Epithelial cell of proximal tubule (primary cell): ENCODE measurements around the gene BRD7. TPM values are rescaled to one million over a fixed set of nuclear protein-coding genes. Genes with fewer than 3 reads are reported as not detected.

ENCODE experiments used
- DNase-seq: peaks from one replicate; pipeline ENCODE4 v3.0.0-alpha.2; 2011; ENCODE audit warnings: low read depth
- H3K4me3 ChIP-seq: 2 replicates; pipeline ENCODE4 v1.5.1; 2011; ENCODE audit warnings: low read depth, mild to moderate bottlenecking, low read length
- total RNA-seq: library from RNA; depleted of rRNA; stranded (reverse); fragments of >200 nt; gene quantifications from 2 replicates; pipeline ENCODE4 v1.2.3, GENCODE V29; 2015
- TF ChIP-seq, protein P1 (sequence below): conservative IDR thresholded peaks from 2 replicates; pipeline ENCODE4 v1.5.1; 2012; ENCODE audit warnings: low read depth, mild to moderate bottlenecking, low read length

The BRD7 gene
- total RNA-seq, 1 donor from 2014 or later = 61.1 TPM

- TF ChIP-seq, protein P1, sequence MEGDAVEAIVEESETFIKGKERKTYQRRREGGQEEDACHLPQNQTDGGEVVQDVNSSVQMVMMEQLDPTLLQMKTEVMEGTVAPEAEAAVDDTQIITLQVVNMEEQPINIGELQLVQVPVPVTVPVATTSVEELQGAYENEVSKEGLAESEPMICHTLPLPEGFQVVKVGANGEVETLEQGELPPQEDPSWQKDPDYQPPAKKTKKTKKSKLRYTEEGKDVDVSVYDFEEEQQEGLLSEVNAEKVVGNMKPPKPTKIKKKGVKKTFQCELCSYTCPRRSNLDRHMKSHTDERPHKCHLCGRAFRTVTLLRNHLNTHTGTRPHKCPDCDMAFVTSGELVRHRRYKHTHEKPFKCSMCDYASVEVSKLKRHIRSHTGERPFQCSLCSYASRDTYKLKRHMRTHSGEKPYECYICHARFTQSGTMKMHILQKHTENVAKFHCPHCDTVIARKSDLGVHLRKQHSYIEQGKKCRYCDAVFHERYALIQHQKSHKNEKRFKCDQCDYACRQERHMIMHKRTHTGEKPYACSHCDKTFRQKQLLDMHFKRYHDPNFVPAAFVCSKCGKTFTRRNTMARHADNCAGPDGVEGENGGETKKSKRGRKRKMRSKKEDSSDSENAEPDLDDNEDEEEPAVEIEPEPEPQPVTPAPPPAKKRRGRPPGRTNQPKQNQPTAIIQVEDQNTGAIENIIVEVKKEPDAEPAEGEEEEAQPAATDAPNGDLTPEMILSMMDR = no peak
- H3K4me3 ChIP-seq = no peak overlapping the region
- DNase-seq = no peak
Measured at GRCh38 chr16:50402298-50402895, 33.6 kb upstream of the BRD7 start.

DNA sequence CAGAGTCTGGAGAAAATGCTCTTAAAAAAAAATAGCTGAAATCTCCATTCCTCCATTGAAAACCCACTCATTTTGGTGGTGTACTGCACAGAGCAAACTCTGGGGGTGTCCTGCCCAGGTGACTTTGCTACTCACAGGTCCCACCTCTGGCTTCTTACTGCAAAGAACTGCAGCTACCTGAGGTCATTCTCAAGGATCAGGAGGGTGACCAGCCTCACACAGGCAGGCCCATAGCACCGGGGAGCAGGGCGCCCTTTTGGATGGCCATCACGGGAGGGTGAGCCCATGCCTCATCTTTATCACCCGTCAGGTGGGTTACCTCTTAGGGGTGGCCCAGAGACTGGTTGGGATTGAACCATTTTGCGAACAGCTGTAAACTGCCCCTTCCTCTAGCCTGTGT lies 32.6 kb upstream of the BRD7 start:
- TF ChIP-seq, protein P1 = no peak
- DNase-seq = no peak
- no peak overlapping the region for H3K4me3 ChIP-seq

- no peak for DNase-seq
- TF ChIP-seq, protein P1 = no peak
- H3K4me3 ChIP-seq = no peak overlapping the region
Measured at GRCh38 chr16:50400967-50401348, 32.2 kb upstream of the BRD7 start.

GRCh38 chr16:50400312-50400966 lies 31.7 kb upstream of the BRD7 start:
- TF ChIP-seq, protein P1 = no peak
- DNase-seq = no peak
- no peak overlapping the region for H3K4me3 ChIP-seq

- no peak for DNase-seq
- H3K4me3 ChIP-seq = no peak overlapping the region
- TF ChIP-seq, protein P1 = no peak
Measured at GRCh38 chr16:50399411-50399810, 30.6 kb upstream of the BRD7 start.

DNA sequence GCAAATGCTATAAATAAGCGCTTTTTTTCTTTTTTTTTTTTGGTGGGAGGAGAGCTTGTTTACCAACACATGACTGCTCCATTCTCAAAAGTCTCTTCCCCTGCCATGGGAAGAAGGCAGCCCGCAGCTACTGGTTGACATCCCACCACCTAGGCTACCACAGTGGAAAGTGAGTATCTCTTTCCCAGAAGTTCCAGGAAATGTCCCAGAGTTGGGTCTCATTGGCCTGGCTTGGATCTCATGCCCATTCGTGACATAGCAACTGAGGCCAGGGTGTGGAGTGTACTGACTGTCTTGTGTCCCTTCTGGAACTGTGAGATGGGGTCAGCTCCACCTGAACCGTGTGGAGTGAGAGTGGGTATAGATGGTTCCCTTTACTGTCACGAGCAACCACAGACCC lies 29.5 kb upstream of the BRD7 start:
- H3K4me3 ChIP-seq = no peak overlapping the region
- TF ChIP-seq, protein P1 = no peak
- DNase-seq = no peak

DNA sequence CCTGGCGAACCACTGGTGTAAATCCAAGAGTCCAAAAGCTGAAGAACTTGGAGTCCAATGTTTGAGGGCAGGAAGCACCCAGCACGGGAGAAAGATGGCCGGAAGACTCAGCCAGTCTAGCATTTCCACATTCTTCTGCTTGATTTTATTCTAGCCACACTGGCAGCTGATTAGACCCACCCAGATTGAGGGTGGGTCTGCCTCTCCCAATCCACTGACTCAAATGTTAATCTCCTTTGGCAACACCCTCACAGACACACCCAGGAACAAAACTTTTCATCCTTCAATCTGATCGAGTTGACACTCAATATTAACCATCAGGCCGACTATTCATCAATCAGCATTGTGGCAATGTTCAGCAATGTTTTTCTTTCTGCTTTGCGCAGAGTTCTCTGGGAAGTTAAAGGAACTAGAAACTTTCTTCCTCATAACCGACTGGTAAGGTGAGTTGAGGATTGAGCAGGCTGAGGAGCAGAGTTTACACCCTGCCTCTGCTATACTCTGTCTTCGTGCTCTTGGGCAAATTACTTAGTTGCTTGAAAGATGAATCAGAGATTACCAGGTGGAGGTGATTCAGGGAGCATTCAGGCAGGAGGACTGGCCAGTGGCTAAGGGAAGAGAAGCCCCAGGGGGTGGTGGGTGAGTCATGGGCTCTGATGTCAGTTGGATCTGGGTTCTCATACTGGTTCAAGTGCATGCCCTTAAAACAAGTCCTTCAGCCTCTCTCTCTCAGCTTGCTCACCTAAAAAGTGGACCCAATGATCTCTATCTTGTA lies 28.2 kb upstream of the BRD7 start:
- DNase-seq = peak; percentile 88
- TF ChIP-seq, protein P1 = no peak
- H3K4me3 ChIP-seq = no peak overlapping the region
